K562 (cell line): ENCODE data around the gene SNX30. TPM values are rescaled to one million over a fixed set of nuclear protein-coding genes. Genes with fewer than 3 reads are reported as not detected.
A peak's percentile ranks its signal among the peaks of the same experiment; 100 is the strongest.

Experiments
- BACH1 ChIP-seq: fragments of 200-800 bp; sonication (Bioruptor generic); IDR thresholded peaks from 2 replicates; pipeline ENCODE4 v1.6.1; 2016; ENCODE audit warnings: missing genetic modification characterization, missing compliant biosample characterization
- CAMTA2 ChIP-seq: fragments of 250-450 bp; sonication (Bioruptor Pico); conservative IDR thresholded peaks from 2 replicates; pipeline ENCODE4 v1.5.1; 2022
- CBX3 ChIP-seq, 2 experiments: IDR thresholded peaks; 1 replicate in 1 of 2; 2 replicates in 1 of 2; pipeline ENCODE4 v1.6.1; 2012; ENCODE audit warnings: inconsistent platforms in 2 of 2, low read length in 2 of 2, borderline replicate concordance in 1 of 2, control low read depth in 1 of 2
- FIP1L1 ChIP-seq: fragments of 200-400 bp; formaldehyde crosslinking; IDR thresholded peaks from 2 replicates; pipeline ENCODE4 v1.6.1; 2018; ENCODE audit warnings: mild to moderate bottlenecking, low read depth, low read length; ENCODE audit not compliant: poor library complexity, severe bottlenecking
- FOXA1 ChIP-seq: fragments of 450-650 bp; IDR thresholded peaks from 2 replicates; pipeline ENCODE4 v1.6.1; 2016; ENCODE audit warnings: mild to moderate bottlenecking, borderline replicate concordance
- MEF2A ChIP-seq: IDR thresholded peaks from 2 replicates; pipeline ENCODE4 v1.6.1; 2011; ENCODE audit warnings: low read depth, mild to moderate bottlenecking, low read length, moderate library complexity; ENCODE audit not compliant: control insufficient read depth
- PCBP2 ChIP-seq: fragments of 200-400 bp; formaldehyde crosslinking; IDR thresholded peaks from 2 replicates; pipeline ENCODE4 v1.6.1; 2018; ENCODE audit warnings: low read length, low read depth, mild to moderate bottlenecking, moderate library complexity; ENCODE audit not compliant: poor library complexity, severe bottlenecking
- PTRF ChIP-seq: fragments of 450-650 bp; IDR thresholded peaks from 2 replicates; pipeline ENCODE4 v1.6.1; 2016; ENCODE audit warnings: mild to moderate bottlenecking, missing genetic modification characterization, missing compliant biosample characterization
- RAD51 ChIP-seq: fragments of 450-650 bp; IDR thresholded peaks from 2 replicates; pipeline ENCODE4 v1.7.1; 2016; ENCODE audit warnings: low read depth, mild to moderate bottlenecking, borderline replicate concordance
- SAP30 ChIP-seq: fragments of 200-600 bp; sonication (generic); IDR thresholded peaks from 2 replicates; pipeline ENCODE4 v1.6.1; 2012; ENCODE audit warnings: borderline replicate concordance, low read depth, mild to moderate bottlenecking, moderate library complexity, low read length, control low read depth, inconsistent platforms; ENCODE audit not compliant: insufficient read depth, poor library complexity, severe bottlenecking
- SMARCC2 ChIP-seq: fragments of 450-650 bp; IDR thresholded peaks from 2 replicates; pipeline ENCODE4 v1.6.1; 2017; ENCODE audit warnings: antibody characterized with exemption, moderate library complexity, mild to moderate bottlenecking, low read depth
- SRSF7 ChIP-seq: fragments of 200-400 bp; formaldehyde crosslinking; optimal IDR thresholded peaks from 2 replicates; pipeline ENCODE3; 2017; ENCODE audit warnings: mild to moderate bottlenecking, low read depth, low read length
- TGIF2 ChIP-seq: sonication (generic); formaldehyde crosslinking; IDR thresholded peaks from 2 replicates; pipeline ENCODE4 v1.8.1; 2022; ENCODE audit warnings: mild to moderate bottlenecking, missing genetic modification reagents, moderate library complexity
- TSC22D4 ChIP-seq: fragments of 450-650 bp; IDR thresholded peaks from 2 replicates; pipeline ENCODE4 v1.6.1; 2016; ENCODE audit warnings: missing genetic modification characterization, missing biosample characterization, control low read depth
- ZFP36 ChIP-seq: fragments of 150-350 bp; IDR thresholded peaks from 2 replicates; pipeline ENCODE4 v1.6.1; 2018; ENCODE audit warnings: low read length, low read depth; ENCODE audit not compliant: partially characterized antibody
- ZNF282 ChIP-seq: sonication (generic); formaldehyde crosslinking; IDR thresholded peaks from 2 replicates; pipeline ENCODE4 v1.8.1; 2023; ENCODE audit warnings: missing genetic modification reagents
- polyA plus RNA-seq, 8 experiments: library from polyadenylated mRNA; depleted of rRNA in 4 of 8; stranded (reverse) in 5 of 8; unstranded in 3 of 8; fragments of >200 nt; fragmentation: Nextera tagmentation in 2 of 8; fragmentation: Illumina TruSeq in 1 of 8; extraction: Ambion mirVana in 2 of 8; extraction: Trizol in 1 of 8; gene quantifications; 2 replicates each; pipeline versions ENCODE4 v1.2.1 to v1.2.3, GENCODE V29; 2011 to 2014; ENCODE audit warnings: inconsistent platforms in 1 of 8, missing spikeins in 1 of 8
- total RNA-seq, 7 experiments: library from RNA; depleted of rRNA in 6 of 7; stranded (reverse); fragments of >200 nt in 6 of 7; fragmentation: Illumina TruSeq in 2 of 7; extraction: Trizol in 2 of 7; gene quantifications; 2 replicates each; pipeline versions ENCODE4 v1.2.1 to v1.2.3, GENCODE V29; 2011 to 2021; ENCODE audit warnings: low replicate concordance in 1 of 7
- TF ChIP-seq, protein P1 (sequence below): fragments of 250-450 bp; sonication (Bioruptor Pico); IDR thresholded peaks from 2 replicates; pipeline ENCODE4 v1.8.0; 2021; ENCODE audit warnings: borderline replicate concordance, mild to moderate bottlenecking, moderate library complexity; ENCODE audit not compliant: poor library complexity, severe bottlenecking
- TF ChIP-seq, protein P2 (sequence below): sonication (generic); formaldehyde crosslinking; IDR thresholded peaks from 2 replicates; pipeline ENCODE4 v1.8.0; 2023; ENCODE audit warnings: mild to moderate bottlenecking, missing genetic modification reagents
- TF ChIP-seq, protein P3 (sequence below), 3 experiments: fragments of 200-800 bp in 1 of 3; sonication (Bioruptor generic) in 1 of 3; sonication (generic) in 1 of 3; formaldehyde crosslinking in 1 of 3; IDR thresholded peaks; 2 replicates each; pipeline versions ENCODE4 v1.6.1 to v1.8.0; 2016 to 2022; ENCODE audit warnings: mild to moderate bottlenecking in 2 of 3, missing compliant biosample characterization in 2 of 3, missing genetic modification characterization in 2 of 3, missing genetic modification reagents in 1 of 3
- TF ChIP-seq, protein P4 (sequence below): fragments of 450-650 bp; IDR thresholded peaks from 2 replicates; pipeline ENCODE4 v1.6.1; 2016; ENCODE audit warnings: low read depth, mild to moderate bottlenecking, moderate library complexity
- TF ChIP-seq, protein P5 (sequence below): fragments of 450-650 bp; IDR thresholded peaks from 2 replicates; pipeline ENCODE4 v1.6.1; 2016; ENCODE audit warnings: missing biosample characterization, missing genetic modification characterization

The SNX30 gene
- total and polyA plus RNA-seq, 9 of the 15 experiments (the other 6 are each of a cell fraction or from before 2014, with no cell fraction given): 0.76 to 5.9 (median 3.3) TPM

DNA sequence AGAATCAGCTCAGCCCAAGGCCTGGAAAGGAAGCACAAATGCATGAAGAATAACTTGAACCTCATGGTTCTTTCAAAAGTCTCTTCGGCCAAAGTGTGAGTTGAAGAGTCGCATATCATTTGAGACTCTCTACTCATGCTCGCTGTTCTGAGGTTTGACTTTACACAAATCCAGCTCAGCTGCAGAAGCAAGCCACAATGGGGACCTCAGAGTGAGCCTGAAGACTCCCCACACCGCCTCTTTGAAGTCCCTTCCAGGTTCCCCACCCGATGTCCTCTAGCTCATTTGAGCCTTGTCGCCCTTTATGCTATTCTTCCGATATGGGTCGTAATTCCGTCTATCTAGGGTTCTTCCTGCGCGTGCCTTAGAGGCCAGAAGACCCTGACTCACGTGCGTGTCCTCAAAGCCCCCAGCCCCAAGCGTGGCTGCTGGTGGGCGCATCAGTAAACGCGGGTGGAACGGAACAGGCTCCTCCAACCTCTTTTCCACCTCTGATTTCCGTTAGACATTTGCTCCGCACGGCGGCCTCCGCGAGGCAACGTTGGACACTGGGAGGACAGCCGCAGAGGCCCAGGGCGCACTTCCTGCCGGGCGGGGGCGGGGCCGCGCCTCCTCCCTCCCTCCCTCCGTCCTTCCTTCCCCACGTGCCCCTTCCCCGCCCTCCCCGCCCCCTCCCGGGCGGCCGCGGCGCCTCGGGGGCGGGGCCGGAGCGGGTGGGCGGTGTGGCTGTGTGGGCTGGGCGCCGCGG, at the start of gene SNX30 (continued):
- TF ChIP-seq, protein P1, sequence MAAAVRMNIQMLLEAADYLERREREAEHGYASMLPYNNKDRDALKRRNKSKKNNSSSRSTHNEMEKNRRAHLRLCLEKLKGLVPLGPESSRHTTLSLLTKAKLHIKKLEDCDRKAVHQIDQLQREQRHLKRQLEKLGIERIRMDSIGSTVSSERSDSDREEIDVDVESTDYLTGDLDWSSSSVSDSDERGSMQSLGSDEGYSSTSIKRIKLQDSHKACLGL (CRISPR knock-in tag): no peak
- peak; percentile 50 for TF ChIP-seq ZFP36
- TF ChIP-seq CAMTA2 (CRISPR knock-in tag): no peak
- peak; percentile 21; the same call in 1 of the 2 replicates for TF ChIP-seq RAD51
- TF ChIP-seq, protein P2, sequence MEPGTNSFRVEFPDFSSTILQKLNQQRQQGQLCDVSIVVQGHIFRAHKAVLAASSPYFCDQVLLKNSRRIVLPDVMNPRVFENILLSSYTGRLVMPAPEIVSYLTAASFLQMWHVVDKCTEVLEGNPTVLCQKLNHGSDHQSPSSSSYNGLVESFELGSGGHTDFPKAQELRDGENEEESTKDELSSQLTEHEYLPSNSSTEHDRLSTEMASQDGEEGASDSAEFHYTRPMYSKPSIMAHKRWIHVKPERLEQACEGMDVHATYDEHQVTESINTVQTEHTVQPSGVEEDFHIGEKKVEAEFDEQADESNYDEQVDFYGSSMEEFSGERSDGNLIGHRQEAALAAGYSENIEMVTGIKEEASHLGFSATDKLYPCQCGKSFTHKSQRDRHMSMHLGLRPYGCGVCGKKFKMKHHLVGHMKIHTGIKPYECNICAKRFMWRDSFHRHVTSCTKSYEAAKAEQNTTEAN (CRISPR knock-in tag): no peak
- no peak for TF ChIP-seq SRSF7
- TF ChIP-seq, protein P3, sequence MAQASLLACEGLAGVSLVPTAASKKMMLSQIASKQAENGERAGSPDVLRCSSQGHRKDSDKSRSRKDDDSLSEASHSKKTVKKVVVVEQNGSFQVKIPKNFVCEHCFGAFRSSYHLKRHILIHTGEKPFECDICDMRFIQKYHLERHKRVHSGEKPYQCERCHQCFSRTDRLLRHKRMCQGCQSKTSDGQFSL (CRISPR knock-in tag; IDR thresholded peaks at IDR 0.05): no peak
- TF ChIP-seq, protein P3 (tag; IDR thresholded peaks at IDR 0.05): no peak
- peak; percentile 15 for TF ChIP-seq FIP1L1
- no peak for TF ChIP-seq PTRF
- TF ChIP-seq, protein P4, sequence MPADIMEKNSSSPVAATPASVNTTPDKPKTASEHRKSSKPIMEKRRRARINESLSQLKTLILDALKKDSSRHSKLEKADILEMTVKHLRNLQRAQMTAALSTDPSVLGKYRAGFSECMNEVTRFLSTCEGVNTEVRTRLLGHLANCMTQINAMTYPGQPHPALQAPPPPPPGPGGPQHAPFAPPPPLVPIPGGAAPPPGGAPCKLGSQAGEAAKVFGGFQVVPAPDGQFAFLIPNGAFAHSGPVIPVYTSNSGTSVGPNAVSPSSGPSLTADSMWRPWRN: no peak
- peak; percentile 50 for TF ChIP-seq SAP30
- no peak for TF ChIP-seq ZNF282 (CRISPR knock-in tag)
- TF ChIP-seq MEF2A: no peak
- TF ChIP-seq TSC22D4 (tag): no peak
- TF ChIP-seq BACH1 (tag): no peak
- no peak for TF ChIP-seq TGIF2 (CRISPR knock-in tag)
- peak in 1 of 2 experiments; percentile 89; a peak in 2 of 3 replicates for TF ChIP-seq CBX3 (IDR thresholded peaks at IDR 0.05; ENCODE audit: borderline replicate concordance in 1 of 2, low read length in 2 of 2)
- no peak for TF ChIP-seq PCBP2
- TF ChIP-seq FOXA1: no peak
- TF ChIP-seq, protein P5, sequence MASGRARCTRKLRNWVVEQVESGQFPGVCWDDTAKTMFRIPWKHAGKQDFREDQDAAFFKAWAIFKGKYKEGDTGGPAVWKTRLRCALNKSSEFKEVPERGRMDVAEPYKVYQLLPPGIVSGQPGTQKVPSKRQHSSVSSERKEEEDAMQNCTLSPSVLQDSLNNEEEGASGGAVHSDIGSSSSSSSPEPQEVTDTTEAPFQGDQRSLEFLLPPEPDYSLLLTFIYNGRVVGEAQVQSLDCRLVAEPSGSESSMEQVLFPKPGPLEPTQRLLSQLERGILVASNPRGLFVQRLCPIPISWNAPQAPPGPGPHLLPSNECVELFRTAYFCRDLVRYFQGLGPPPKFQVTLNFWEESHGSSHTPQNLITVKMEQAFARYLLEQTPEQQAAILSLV (tag): no peak
- TF ChIP-seq SMARCC2: no peak
